SK-N-SH treated with all-trans-retinoic acid at 6 μM for 48 hours (cell line): ENCODE measurements around the gene SLC38A8.

ENCODE experiments used
- ATAC-seq: fragments of 200-7000 bp; cut with Tn5 transposase; 3 replicates; pipeline ENCODE4 v1.9.1; 2020; ENCODE audit warnings: mild to moderate bottlenecking, moderate library complexity
- ARNTL ChIP-seq: fragments of 450-650 bp; formaldehyde crosslinking; IDR thresholded peaks from 2 replicates; pipeline ENCODE4 v1.5.0; 2020; ENCODE audit warnings: low read depth, mild to moderate bottlenecking, moderate library complexity, borderline replicate concordance
- BACH2 ChIP-seq: fragments of 250-450 bp; sonication (Bioruptor Pico); IDR thresholded peaks from 2 replicates; pipeline ENCODE4 v1.9.0; 2021; ENCODE audit warnings: mild to moderate bottlenecking, borderline replicate concordance
- CREB5 ChIP-seq: fragments of 250-450 bp; sonication (Bioruptor Pico); IDR thresholded peaks from 2 replicates; pipeline ENCODE4 v1.5.1; 2020; ENCODE audit warnings: low read depth, mild to moderate bottlenecking, moderate library complexity
- CSDC2 ChIP-seq: fragments of 250-450 bp; sonication (Bioruptor Pico); IDR thresholded peaks from 2 replicates; pipeline ENCODE4 v1.5.0; 2020; ENCODE audit warnings: mild to moderate bottlenecking, moderate library complexity
- CSRNP3 ChIP-seq: fragments of 250-450 bp; sonication (Bioruptor Pico); IDR thresholded peaks from 2 replicates; pipeline ENCODE4 v1.5.1; 2021; ENCODE audit warnings: mild to moderate bottlenecking, moderate library complexity
- ESRRG ChIP-seq: fragments of 250-450 bp; sonication (Bioruptor Pico); IDR thresholded peaks from 2 replicates; pipeline ENCODE4 v1.6.1; 2021; ENCODE audit warnings: mild to moderate bottlenecking
- OSR1 ChIP-seq: fragments of 250-450 bp; sonication (Bioruptor Pico); IDR thresholded peaks from 2 replicates; pipeline ENCODE4 v1.8.0; 2022; ENCODE audit warnings: moderate library complexity, mild to moderate bottlenecking, inconsistent platforms
- PATZ1 ChIP-seq: fragments of 250-450 bp; sonication (Bioruptor Pico); IDR thresholded peaks from 2 replicates; pipeline ENCODE4 v1.8.0; 2020; ENCODE audit warnings: mild to moderate bottlenecking, moderate library complexity, borderline replicate concordance
- PPARA ChIP-seq: fragments of 250-450 bp; sonication (Bioruptor Pico); IDR thresholded peaks from 2 replicates; pipeline ENCODE4 v1.5.0; 2020; ENCODE audit warnings: mild to moderate bottlenecking, borderline replicate concordance
- RARB ChIP-seq: fragments of 250-450 bp; sonication (Bioruptor Pico); IDR thresholded peaks from 2 replicates; pipeline ENCODE4 v1.8.0; 2021; ENCODE audit warnings: mild to moderate bottlenecking, moderate library complexity
- SNAI2 ChIP-seq: fragments of 250-450 bp; sonication (Bioruptor Pico); IDR thresholded peaks from 2 replicates; pipeline ENCODE4 v1.5.0; 2020; ENCODE audit warnings: mild to moderate bottlenecking, moderate library complexity
- TCF4 ChIP-seq: fragments of 250-450 bp; sonication (Bioruptor Pico); IDR thresholded peaks from 2 replicates; pipeline ENCODE4 v1.8.0; 2021; ENCODE audit warnings: mild to moderate bottlenecking, moderate library complexity, borderline replicate concordance
- TOX ChIP-seq: fragments of 250-450 bp; sonication (Bioruptor Pico); IDR thresholded peaks from 2 replicates; pipeline ENCODE4 v1.8.0; 2021; ENCODE audit warnings: mild to moderate bottlenecking, moderate library complexity, borderline replicate concordance
- TSHZ2 ChIP-seq: fragments of 250-450 bp; sonication (Bioruptor Pico); IDR thresholded peaks from 2 replicates; pipeline ENCODE4 v1.5.0; 2020; ENCODE audit warnings: mild to moderate bottlenecking, moderate library complexity
- ZC3H10 ChIP-seq: fragments of 250-450 bp; sonication (Bioruptor Pico); IDR thresholded peaks from 2 replicates; pipeline ENCODE4 v1.5.1; 2021; ENCODE audit warnings: mild to moderate bottlenecking, moderate library complexity
- ZFP3 ChIP-seq: fragments of 250-450 bp; sonication (Bioruptor Pico); IDR thresholded peaks from 2 replicates; pipeline ENCODE4 v1.5.0; 2020; ENCODE audit warnings: mild to moderate bottlenecking, moderate library complexity
- ZNF565 ChIP-seq: fragments of 450-650 bp; formaldehyde crosslinking; conservative IDR thresholded peaks from 2 replicates; pipeline ENCODE4 v1.5.0; 2020; ENCODE audit warnings: low read depth, mild to moderate bottlenecking, moderate library complexity
- ZNF70 ChIP-seq: fragments of 450-650 bp; formaldehyde crosslinking; IDR thresholded peaks from 2 replicates; pipeline ENCODE4 v1.5.0; 2020; ENCODE audit warnings: mild to moderate bottlenecking, moderate library complexity
- ZNF8 ChIP-seq: fragments of 450-650 bp; formaldehyde crosslinking; IDR thresholded peaks from 2 replicates; pipeline ENCODE4 v1.5.0; 2020; ENCODE audit warnings: mild to moderate bottlenecking, moderate library complexity

Gene SLC38A8

GRCh38 chr16:83973581-83974385 lies 68.8 kb downstream of the SLC38A8 start:
- ATAC-seq = no peak; the same call in 2 of the 3 replicates
- TF ChIP-seq ZFP3 = no peak
- TF ChIP-seq ZC3H10 (CRISPR knock-in tag) = no peak
- no peak for TF ChIP-seq ESRRG

- ATAC-seq = no peak
- no peak for TF ChIP-seq ZNF8 (CRISPR knock-in tag)
- no peak for TF ChIP-seq TCF4 (CRISPR knock-in tag)
- no peak for TF ChIP-seq SNAI2 (CRISPR knock-in tag)
- TF ChIP-seq RARB (CRISPR knock-in tag) = no peak
- no peak for TF ChIP-seq ESRRG
- no peak for TF ChIP-seq TSHZ2
- no peak for TF ChIP-seq ZFP3
- no peak for TF ChIP-seq CREB5 (CRISPR knock-in tag)
- no peak for TF ChIP-seq ARNTL
- no peak for TF ChIP-seq OSR1 (CRISPR knock-in tag)
- TF ChIP-seq CSRNP3 = no peak
- no peak for TF ChIP-seq ZNF70 (CRISPR knock-in tag)
- no peak for TF ChIP-seq BACH2 (CRISPR knock-in tag)
- TF ChIP-seq PATZ1 = no peak
- TF ChIP-seq CSDC2 (CRISPR knock-in tag) = no peak
- TF ChIP-seq TOX (CRISPR knock-in tag) = no peak
- TF ChIP-seq PPARA (CRISPR knock-in tag) = no peak
Measured at GRCh38 chr16:83973077-83973476, 69.5 kb downstream of the SLC38A8 start.

- no peak for ATAC-seq
Measured at GRCh38 chr16:83972256-83973008, 70.2 kb downstream of the SLC38A8 start.

More at GRCh38 chr16:83972256-83973008, 70.2 kb downstream of the SLC38A8 start:
- TF ChIP-seq ZNF565 (CRISPR knock-in tag) = no peak
- TF ChIP-seq SNAI2 (CRISPR knock-in tag) = no peak
- TF ChIP-seq CSRNP3 = no peak
- TF ChIP-seq ARNTL = no peak
- TF ChIP-seq ESRRG = no peak
- no peak for TF ChIP-seq ZNF70 (CRISPR knock-in tag)
- TF ChIP-seq TOX (CRISPR knock-in tag) = no peak
- TF ChIP-seq PATZ1 = no peak
